Spleen (tissue), 11 donors: ENCODE data around the gene PEX10. TPM values are rescaled to one million over a fixed set of nuclear protein-coding genes. Genes with fewer than 3 reads are reported as not detected.

Experiments
- DNase-seq: peaks from one replicate; pipeline ENCODE4 v3.0.0-alpha.2; 2020
- H3K27ac ChIP-seq, 8 donors: fragments of 200-600 bp; sonication (generic) in 7 of 8; 1 replicate in 4 of 8; 2 replicates in 4 of 8; pipeline versions ENCODE4 v1.5.0 to v1.8.0; 2016 to 2021; ENCODE audit warnings: inconsistent platforms in 4 of 8, mild to moderate bottlenecking in 4 of 8, moderate library complexity in 1 of 8
- H3K27me3 ChIP-seq, 7 donors: fragments of 200-600 bp; sonication (generic) in 6 of 7; replicated peaks in 1 of 7; 1 replicate in 4 of 7; 2 replicates in 3 of 7; pipeline versions ENCODE4 v1.5.0 to v1.8.0; 2016 to 2021; ENCODE audit warnings: inconsistent platforms in 3 of 7, mild to moderate bottlenecking in 1 of 7
- H3K36me3 ChIP-seq, 6 donors: fragments of 200-600 bp; sonication (generic) in 5 of 6; 1 replicate in 4 of 6; 2 replicates in 2 of 6; pipeline versions ENCODE4 v1.5.0 to v1.8.0; 2016 to 2021; ENCODE audit warnings: inconsistent platforms in 2 of 6
- H3K4me1 ChIP-seq, 6 donors: fragments of 200-600 bp; sonication (generic) in 5 of 6; 1 replicate in 3 of 6; 2 replicates in 3 of 6; pipeline versions ENCODE4 v1.5.0 to v1.8.0; 2016 to 2021; ENCODE audit warnings: inconsistent platforms in 3 of 6
- H3K4me3 ChIP-seq, 8 donors: fragments of 200-600 bp; sonication (generic) in 7 of 8; 1 replicate in 4 of 8; 2 replicates in 4 of 8; pipeline versions ENCODE4 v1.5.0 to v1.8.0; 2016 to 2021; ENCODE audit warnings: inconsistent platforms in 4 of 8, mild to moderate bottlenecking in 4 of 8, moderate library complexity in 2 of 8
- H3K9me3 ChIP-seq, 8 donors: fragments of 200-600 bp; sonication (generic) in 7 of 8; 1 replicate in 4 of 8; 2 replicates in 4 of 8; pipeline versions ENCODE4 v1.5.0 to v1.8.0; 2016 to 2021; ENCODE audit warnings: inconsistent platforms in 4 of 8
- POLR2A ChIP-seq, 3 donors: fragments of 450-650 bp; IDR thresholded peaks; one replicate each; pipeline ENCODE4 v1.5.1; 2017; ENCODE audit warnings: antibody characterized with exemption in 3 of 3, mild to moderate bottlenecking in 1 of 3
- POLR2AphosphoS5 ChIP-seq, 3 donors: sonication (generic); formaldehyde crosslinking; IDR thresholded peaks; one replicate each; pipeline ENCODE4 v1.5.1; 2017; ENCODE audit warnings: antibody characterized with exemption in 3 of 3
- WGBS, 5 donors: extraction: QIAGEN DNeasy Blood & Tissue Kit in 3 of 5; methylation state at CpG; one replicate each; pipeline versions ENCODE4 v1.1.5 to v1.1.7; 2013 to 2018; 5-methylcytosine and 5-hydroxymethylcytosine counted together
- intact Hi-C: fragments of 100-400 bp; cut with DNase I; formaldehyde crosslinking; loops from one replicate; pipeline ENCODE4 v1.15.0; 2023; ENCODE audit warnings: low total_unique reads
- polyA plus RNA-seq, 3 donors: library from polyadenylated mRNA; stranded (reverse); fragments of 200-250 nt; gene quantifications; one replicate each; pipeline ENCODE4 v1.2.1, GENCODE V29; 2013
- total RNA-seq, 7 donors: library from RNA; depleted of rRNA in 3 of 7; stranded (reverse); fragments of >200 nt in 3 of 7; fragmentation: NEBNext Ultra II Directional in 4 of 7; extraction: Animal tissue kit (Norgen Biotek cat#: 25700) in 4 of 7; gene quantifications; one replicate each; pipeline versions ENCODE4 v1.1.0 to v1.2.1, GENCODE V29; 2016 to 2021
- TF ChIP-seq, protein P1 (sequence below), 11 experiments: fragments of 200-600 bp in 7 of 11; fragments of 450-650 bp in 4 of 11; sonication (generic) in 4 of 11; IDR thresholded peaks in 8 of 11; conservative IDR thresholded peaks in 3 of 11; 1 replicate in 7 of 11; 2 replicates in 4 of 11; pipeline versions ENCODE4 v1.4.0 to v1.8.0; 2016 to 2021; ENCODE audit warnings: antibody characterized with exemption in 11 of 11, inconsistent platforms in 4 of 11, mild to moderate bottlenecking in 1 of 11
- donor health status: healthy with polysubstance abuse.
- donor health status: DM: no; HTN: no; CAD: no; lungs with moderate emphysema.
- donor health status: DM: no; HTN: no; CAD: no.
- donor health status: Bipolar disorder and iron deficiency.
- donor health status: healthy.
- donor health status: DM: no; HTN: no; CAD: no.
- donor health status: DM: yes; HTN: yes; CAD: no.

PEX10 gene
- total and polyA plus RNA-seq, 10 donors = 10.2 to 19.1 (median 16.1) TPM

DNA sequence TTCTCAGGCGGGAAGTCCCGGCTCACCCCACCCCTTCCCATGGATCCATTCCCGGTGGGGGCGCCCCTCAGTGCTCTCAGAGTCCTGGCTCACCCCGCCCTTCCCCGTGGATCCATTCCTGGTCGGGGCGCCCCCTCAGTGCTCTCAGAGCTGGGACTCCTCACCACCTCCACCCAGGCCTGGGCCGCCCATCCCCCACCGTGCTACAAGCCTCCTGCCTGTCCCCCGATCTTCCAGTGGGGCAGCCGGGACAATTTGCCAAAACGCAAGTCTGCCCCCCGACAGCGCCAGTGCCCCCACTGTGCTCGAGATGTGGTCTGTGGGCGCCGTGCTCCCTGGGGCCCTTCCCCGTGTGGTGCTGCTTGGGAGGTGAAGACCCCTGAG lies 40.6 kb upstream of the PEX10 start:
- TF ChIP-seq, protein P1, sequence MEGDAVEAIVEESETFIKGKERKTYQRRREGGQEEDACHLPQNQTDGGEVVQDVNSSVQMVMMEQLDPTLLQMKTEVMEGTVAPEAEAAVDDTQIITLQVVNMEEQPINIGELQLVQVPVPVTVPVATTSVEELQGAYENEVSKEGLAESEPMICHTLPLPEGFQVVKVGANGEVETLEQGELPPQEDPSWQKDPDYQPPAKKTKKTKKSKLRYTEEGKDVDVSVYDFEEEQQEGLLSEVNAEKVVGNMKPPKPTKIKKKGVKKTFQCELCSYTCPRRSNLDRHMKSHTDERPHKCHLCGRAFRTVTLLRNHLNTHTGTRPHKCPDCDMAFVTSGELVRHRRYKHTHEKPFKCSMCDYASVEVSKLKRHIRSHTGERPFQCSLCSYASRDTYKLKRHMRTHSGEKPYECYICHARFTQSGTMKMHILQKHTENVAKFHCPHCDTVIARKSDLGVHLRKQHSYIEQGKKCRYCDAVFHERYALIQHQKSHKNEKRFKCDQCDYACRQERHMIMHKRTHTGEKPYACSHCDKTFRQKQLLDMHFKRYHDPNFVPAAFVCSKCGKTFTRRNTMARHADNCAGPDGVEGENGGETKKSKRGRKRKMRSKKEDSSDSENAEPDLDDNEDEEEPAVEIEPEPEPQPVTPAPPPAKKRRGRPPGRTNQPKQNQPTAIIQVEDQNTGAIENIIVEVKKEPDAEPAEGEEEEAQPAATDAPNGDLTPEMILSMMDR (IDR thresholded peaks at IDR 0.05 in 8 of 11, conservative IDR thresholded peaks at IDR 0.05 in 3 of 11) = no peak
- TF ChIP-seq POLR2AphosphoS5 (IDR thresholded peaks at IDR 0.05) (no peak), POLR2A (IDR thresholded peaks at IDR 0.05) (no peak)
- no peak overlapping the region for H3K27ac ChIP-seq
- no peaks in the 10 kb centered on the region for H3K9me3 ChIP-seq
- peaks cover 0 to 4% (median under 1%) of the 10 kb centered on the region in 6 donors for H3K4me1 ChIP-seq
- 72 to 87% (median 82%) methylated on average over 14 to 19 of the region's 19 CpGs for WGBS, 5 donors
- no peaks in the 10 kb centered on the region for H3K36me3 ChIP-seq
- peaks cover 0 to 73% (median 5%) of the 10 kb centered on the region in 7 donors for H3K27me3 ChIP-seq
- intact Hi-C loops = no loop called here
- H3K4me3 ChIP-seq = no peak overlapping the region
- DNase-seq = no peak

- H3K9me3 ChIP-seq = no peaks in the 10 kb centered on the region
- H3K4me3 ChIP-seq = no peak overlapping the region
- DNase-seq = no peak
- TF ChIP-seq POLR2A (IDR thresholded peaks at IDR 0.05) (no peak), POLR2AphosphoS5 (IDR thresholded peaks at IDR 0.05) (no peak)
- TF ChIP-seq, protein P1 (IDR thresholded peaks at IDR 0.05 in 8 of 11, conservative IDR thresholded peaks at IDR 0.05 in 3 of 11) = no peak
- 58 to 71% (median 65%) methylated on average over 14 to 21 of the region's 21 CpGs; no CpG with 5 or more reads in 1 of the 5 donors for WGBS, 5 donors
- no peaks in the 10 kb centered on the region for H3K36me3 ChIP-seq
- H3K4me1 ChIP-seq = peaks cover 0 to 10% (median 3%) of the 10 kb centered on the region in 6 donors
- H3K27me3 ChIP-seq = peaks cover 0 to 67% (median 5%) of the 10 kb centered on the region in 7 donors
- intact Hi-C loops = no loop called here
- H3K27ac ChIP-seq = no peak overlapping the region
Measured at GRCh38 chr1:2452201-2452931, 40.0 kb upstream of the PEX10 start.

DNA sequence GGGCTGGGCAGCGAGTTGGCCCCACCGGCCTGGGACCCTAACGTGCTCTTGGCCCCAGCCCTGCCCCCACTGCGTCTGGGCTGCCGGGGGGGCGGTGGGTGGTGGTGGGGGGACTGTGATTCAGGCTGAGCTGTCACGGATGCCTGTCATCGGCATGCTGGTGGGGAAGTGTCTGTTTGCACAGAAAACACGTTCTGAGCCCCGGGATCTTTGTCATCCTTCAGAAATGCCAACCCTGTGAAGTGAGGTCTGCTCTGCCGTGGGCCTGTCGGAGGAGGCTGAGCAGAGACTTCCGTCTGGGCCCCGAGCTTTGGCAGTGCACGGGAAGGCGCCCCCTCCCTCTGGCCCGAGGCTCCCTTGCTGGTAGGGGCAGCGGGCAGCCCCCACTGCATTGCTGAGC lies 39.4 kb upstream of the PEX10 start:
- TF ChIP-seq POLR2AphosphoS5 (IDR thresholded peaks at IDR 0.05) (no peak), POLR2A (IDR thresholded peaks at IDR 0.05) (no peak)
- TF ChIP-seq, protein P1 (IDR thresholded peaks at IDR 0.05 in 8 of 11, conservative IDR thresholded peaks at IDR 0.05 in 3 of 11) = no peak
- no peak for DNase-seq
- H3K9me3 ChIP-seq = no peaks in the 10 kb centered on the region
- intact Hi-C loops = no loop called here
- peaks cover 0 to 61% (median 5%) of the 10 kb centered on the region in 7 donors for H3K27me3 ChIP-seq
- no peak overlapping the region for H3K4me3 ChIP-seq
- no peak overlapping the region for H3K27ac ChIP-seq
- H3K4me1 ChIP-seq = peaks cover 0 to 16% (median 6%) of the 10 kb centered on the region in 6 donors
- H3K36me3 ChIP-seq = no peaks in the 10 kb centered on the region
- WGBS, 5 donors = 25 to 46% (median 37%) methylated on average over 16 to 18 of the region's 18 CpGs

DNA sequence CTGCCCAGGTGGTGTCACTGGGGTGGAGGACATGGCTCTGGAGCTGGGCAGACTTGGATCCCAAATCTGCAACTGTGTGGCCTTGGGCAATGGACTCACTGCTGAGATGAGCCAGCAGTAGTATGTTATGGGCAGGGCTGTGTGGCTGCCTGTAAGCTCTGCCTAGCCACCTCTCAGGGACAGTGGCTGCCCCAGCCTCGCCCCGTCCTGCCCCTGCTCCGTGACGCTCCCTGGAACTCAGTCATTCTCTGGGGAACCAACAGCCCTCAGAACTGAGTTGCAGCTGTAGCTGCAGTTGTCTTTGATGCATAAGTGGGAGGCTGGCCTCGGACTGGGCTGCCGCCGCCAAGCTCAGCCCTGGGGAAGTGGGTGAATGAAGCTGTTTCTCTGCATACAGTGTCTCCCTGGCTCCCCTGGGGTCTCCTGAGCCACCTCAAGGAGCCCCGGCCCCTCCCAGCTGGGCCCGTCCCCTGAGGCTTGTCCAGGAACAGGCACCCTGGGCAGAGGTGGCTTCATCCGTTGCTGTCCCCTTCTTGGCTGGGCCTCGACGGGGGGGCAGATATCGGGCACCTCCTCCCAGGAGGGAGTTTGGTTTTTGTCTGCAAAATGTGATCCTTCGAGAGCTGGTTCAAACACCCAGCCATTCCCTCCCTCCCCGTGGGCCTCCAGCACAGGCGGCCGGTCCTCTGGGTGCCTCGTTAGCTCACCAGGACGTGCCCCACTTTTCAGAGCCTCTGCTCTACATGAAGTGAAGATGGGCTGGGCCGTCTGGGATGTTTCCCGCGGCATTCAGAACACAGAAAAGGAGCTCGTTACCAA lies 37.5 kb upstream of the PEX10 start:
- WGBS, 5 donors = 68 to 87% (median 79%) methylated on average over 16 to 23 of the region's 23 CpGs
- DNase-seq = no peak
- Histone ChIP-seq H3K36me3 (no peaks in the 10 kb centered on the region), H3K27ac (no peak overlapping the region), H3K4me3 (no peak overlapping the region), H3K9me3 (no peaks in the 10 kb centered on the region), H3K27me3 (peaks cover 0 to 58% (median 5%) of the 10 kb centered on the region in 7 donors), H3K4me1 (peaks cover 0 to 16% (median 6%) of the 10 kb centered on the region in 6 donors)
- intact Hi-C loops = no loop called here
- no peak for TF ChIP-seq POLR2A (IDR thresholded peaks at IDR 0.05)
- TF ChIP-seq, protein P1 (IDR thresholded peaks at IDR 0.05 in 8 of 11, conservative IDR thresholded peaks at IDR 0.05 in 3 of 11) = no peak
- TF ChIP-seq POLR2AphosphoS5 (IDR thresholded peaks at IDR 0.05) = no peak
